Sigmoid colon (tissue), 7 donors: ENCODE data around the gene STN1. TPM values are rescaled to one million over a fixed set of nuclear protein-coding genes. Genes with fewer than 3 reads are reported as not detected.

ENCODE experiments used
- DNase-seq: peaks from one replicate; pipeline ENCODE4 v3.0.0-alpha.2; 2019
- H3K27ac ChIP-seq, 4 donors: fragments of 200-600 bp; sonication (generic); one replicate each; pipeline ENCODE4 v1.5.1; 2016 to 2019; ENCODE audit warnings: mild to moderate bottlenecking in 1 of 4
- H3K27me3 ChIP-seq, 3 donors: fragments of 200-600 bp; sonication (generic); one replicate each; pipeline ENCODE4 v1.5.1; 2019; ENCODE audit warnings: mild to moderate bottlenecking in 1 of 3
- H3K36me3 ChIP-seq, 4 donors: fragments of 200-600 bp; sonication (generic); one replicate each; pipeline ENCODE4 v1.5.1; 2016 to 2019
- H3K4me1 ChIP-seq, 4 donors: fragments of 200-600 bp; sonication (generic); one replicate each; pipeline ENCODE4 v1.5.1; 2017 to 2019
- H3K4me3 ChIP-seq, 4 donors: fragments of 200-600 bp; sonication (generic); one replicate each; pipeline ENCODE4 v1.5.1; 2017 to 2019; ENCODE audit warnings: mild to moderate bottlenecking in 2 of 4, moderate library complexity in 1 of 4
- H3K9me3 ChIP-seq, 4 donors: fragments of 200-600 bp in 3 of 4; sonication (generic) in 3 of 4; one replicate each; pipeline versions ENCODE4 v1.5.1 to v1.6.1; 2013 to 2019
- CTCF ChIP-seq, 4 experiments: fragments of 450-650 bp in 3 of 4; fragments of 200-600 bp in 1 of 4; IDR thresholded peaks; one replicate each; pipeline ENCODE4 v1.5.1; 2016 to 2019; ENCODE audit warnings: antibody characterized with exemption in 4 of 4, mild to moderate bottlenecking in 3 of 4, moderate library complexity in 2 of 4
- EP300 ChIP-seq, 4 donors: sonication (generic); formaldehyde crosslinking; IDR thresholded peaks; one replicate each; pipeline ENCODE4 v1.6.1; 2017; ENCODE audit warnings: antibody characterized with exemption in 4 of 4
- POLR2A ChIP-seq, 2 donors: fragments of 450-650 bp; IDR thresholded peaks; one replicate each; pipeline ENCODE4 v1.6.1; 2016; ENCODE audit warnings: antibody characterized with exemption in 2 of 2, mild to moderate bottlenecking in 2 of 2, moderate library complexity in 2 of 2
- POLR2AphosphoS5 ChIP-seq, 4 donors: sonication (generic); formaldehyde crosslinking; IDR thresholded peaks; one replicate each; pipeline ENCODE4 v1.6.1; 2017; ENCODE audit warnings: antibody characterized with exemption in 4 of 4
- WGBS, 2 donors: extraction: QIAGEN DNeasy Blood & Tissue Kit; methylation state at CpG; one replicate each; pipeline ENCODE4 v1.1.7; 2013; 5-methylcytosine and 5-hydroxymethylcytosine counted together
- intact Hi-C: fragments of 100-400 bp; cut with DNase I; formaldehyde crosslinking; loops from one replicate; pipeline ENCODE4 v1.15.1; 2023
- polyA plus RNA-seq, 3 donors: library from polyadenylated mRNA; stranded (reverse); fragments of 200-250 nt; gene quantifications; one replicate each; pipeline ENCODE4 v1.2.3, GENCODE V29; 2013
- total RNA-seq, 4 donors: library from RNA; depleted of rRNA; stranded (reverse); fragments of >200 nt; gene quantifications; one replicate each; pipeline ENCODE4 v1.1.0, GENCODE V29; 2016
- donor health status: healthy with polysubstance abuse.
- donor health status: Bipolar disorder and iron deficiency.
- donor health status: healthy.

STN1 gene
- total RNA-seq: 10 to 100 TPM; 16.0 to 22.5 (median 21.1) TPM
- 10 to 100 TPM; 22.4 to 27.7 (median 22.8) TPM for polyA plus RNA-seq

GRCh38 chr10:103918053-103918846, at the start of gene STN1:
TSS of gene STN1 (minus strand) at chr10:103918184. CDS start at chr10:103917594, 590 bp downstream.
- no peaks in the 10 kb centered on the region for H3K36me3 ChIP-seq
- intact Hi-C loops: loop anchor here (1.0 to 10.0 kb wide), 3 partner anchors 49 to 337 kb away; partner anchors contain the start of genes GSTO1, SFR1 and SLK
- H3K9me3 ChIP-seq: no peaks in the 10 kb centered on the region
- no peaks in the 10 kb centered on the region for H3K27me3 ChIP-seq
- TF ChIP-seq CTCF (IDR thresholded peaks at IDR 0.05) (peak in 1 of 4 experiments; percentile 14), EP300 (IDR thresholded peaks at IDR 0.05) (peak in 1 of 4 donors; percentile 43), POLR2A (IDR thresholded peaks at IDR 0.05) (peak; percentile 90 to 96), POLR2AphosphoS5 (IDR thresholded peaks at IDR 0.05) (peak; percentile 86 to 96 (median 90))
- H3K27ac ChIP-seq: peak within 1 kb of the TSS; percentile 91 to 97 (median 94)
- 1% methylated on average over 53 of the region's 53 CpGs for WGBS, 2 donors
- DNase-seq: peak; percentile 99
- peak within 1 kb of the TSS; percentile 46 to 78 (median 70) for H3K4me3 ChIP-seq
- H3K4me1 ChIP-seq: peaks cover 0 to 31% (median 27%) of the 10 kb centered on the region in 4 donors

GRCh38 chr10:103967448-103968071, 49.6 kb upstream of the STN1 start:
- 1% methylated on average over 55 of the region's 55 CpGs for WGBS, 2 donors

GRCh38 chr10:103966671-103967447, 48.9 kb upstream of the STN1 start, which contains the start of gene SLK:
TSS of gene SLK (plus strand) at chr10:103967140. CDS start at chr10:103967746, 606 bp downstream.
- Histone ChIP-seq H3K9me3 (no peaks in the 10 kb centered on the region), H3K36me3 (no peaks in the 10 kb centered on the region), H3K27me3 (no peaks in the 10 kb centered on the region), H3K27ac (peak within 1 kb of the TSS; percentile 97 to 99 (median 98)), H3K4me1 (peaks cover 0 to 35% (median 25%) of the 10 kb centered on the region in 4 donors), H3K4me3 (peak within 1 kb of the TSS; percentile 86 to 98 (median 94))
- WGBS, 2 donors: 0 to 1% methylated on average over 92 of the region's 92 CpGs
- peak; percentile 89 for DNase-seq
- TF ChIP-seq POLR2A (IDR thresholded peaks at IDR 0.05) (peak in 1 of 2 donors; percentile 22), POLR2AphosphoS5 (IDR thresholded peaks at IDR 0.05) (peak in 3 of 4 donors; percentile 80 to 93 (median 88)), CTCF (IDR thresholded peaks at IDR 0.05) (no peak), EP300 (IDR thresholded peaks at IDR 0.05) (no peak)
- intact Hi-C loops: loop anchor here (1.0 to 2.0 kb wide), 3 partner anchors 49 to 154 kb away; partner anchors contain the start of gene STN1

More at GRCh38 chr10:103967448-103968071, 49.6 kb upstream of the STN1 start:
- no peaks in the 10 kb centered on the region for H3K9me3 ChIP-seq
- H3K4me3 ChIP-seq: peak overlapping the region; percentile 86 to 98 (median 94)
- H3K27me3 ChIP-seq: no peaks in the 10 kb centered on the region
- intact Hi-C loops: loop anchor here (1.0 to 2.0 kb wide), 4 partner anchors 15 to 154 kb away; partner anchors contain the start of gene STN1
- DNase-seq: no peak
- H3K4me1 ChIP-seq: peaks cover 0 to 41% (median 25%) of the 10 kb centered on the region in 4 donors
- H3K27ac ChIP-seq: peak overlapping the region; percentile 97 to 99 (median 98)
- peak in 1 of 4 experiments; percentile 9 for TF ChIP-seq CTCF (IDR thresholded peaks at IDR 0.05)
- no peak for TF ChIP-seq EP300 (IDR thresholded peaks at IDR 0.05)
- no peak for TF ChIP-seq POLR2A (IDR thresholded peaks at IDR 0.05)
- TF ChIP-seq POLR2AphosphoS5 (IDR thresholded peaks at IDR 0.05): peak in 2 of 4 donors; percentile 4 to 22
- no peaks in the 10 kb centered on the region for H3K36me3 ChIP-seq

- 85 to 88% methylated on average over 3 of the region's 3 CpGs for WGBS, 2 donors
- intact Hi-C loops: no loop called here
- TF ChIP-seq EP300 (IDR thresholded peaks at IDR 0.05) (no peak), POLR2AphosphoS5 (IDR thresholded peaks at IDR 0.05) (no peak), POLR2A (IDR thresholded peaks at IDR 0.05) (no peak), CTCF (IDR thresholded peaks at IDR 0.05) (no peak)
- Histone ChIP-seq H3K27me3 (no peaks in the 10 kb centered on the region), H3K9me3 (no peaks in the 10 kb centered on the region), H3K36me3 (no peaks in the 10 kb centered on the region), H3K27ac (no peak overlapping the region), H3K4me1 (no peaks in the 10 kb centered on the region), H3K4me3 (no peak overlapping the region)
- no peak for DNase-seq
Observed at GRCh38 chr10:103960103-103960502, 42.1 kb upstream of the STN1 start.
